HFF-Myc (cell line): ENCODE measurements around the gene MOV10L1.
"Not testable (repeated sequence)": the region's sequence is repeated elsewhere in the genome, so short reads cannot be mapped to it uniquely, and the experiment has no call there.

Experiments used
- DNase-seq: peaks from one replicate; pipeline ENCODE4 v3.0.0-alpha.2; 2011; ENCODE audit warnings: low read depth; ENCODE audit errors: extremely low read depth
- H3K4me3 ChIP-seq: replicated peaks from 2 replicates; pipeline ENCODE4 v1.5.1; 2011; ENCODE audit warnings: low read depth, mild to moderate bottlenecking, control low read depth, low read length
- TF ChIP-seq, protein P1 (sequence below): IDR thresholded peaks from 2 replicates; pipeline ENCODE4 v1.5.1; 2012; ENCODE audit warnings: mild to moderate bottlenecking, low read depth, low read length, control low read depth; ENCODE audit errors: missing control alignments

Gene MOV10L1

DNA sequence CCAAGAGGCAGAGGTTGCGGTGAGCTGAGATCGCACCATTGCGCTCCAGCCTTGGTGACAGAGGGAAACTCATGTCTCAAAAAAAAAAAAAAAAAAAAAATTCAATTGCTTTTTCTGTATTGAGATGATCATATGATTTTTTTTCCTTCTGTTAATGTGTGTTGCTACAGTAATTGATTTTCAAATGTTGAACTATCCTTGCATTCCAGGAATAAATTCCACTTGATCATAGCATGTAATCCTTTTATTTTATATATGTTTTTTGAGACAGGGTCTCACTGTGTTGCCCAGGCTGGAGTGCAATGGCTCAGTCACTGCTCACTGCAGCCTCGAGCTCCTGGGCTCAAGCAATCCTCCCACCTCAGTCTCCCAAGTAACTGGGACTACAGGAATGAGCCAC lies 33.3 kb downstream of the MOV10L1 start:
- H3K4me3 ChIP-seq: no peak overlapping the region
- no peak for DNase-seq
- TF ChIP-seq, protein P1, sequence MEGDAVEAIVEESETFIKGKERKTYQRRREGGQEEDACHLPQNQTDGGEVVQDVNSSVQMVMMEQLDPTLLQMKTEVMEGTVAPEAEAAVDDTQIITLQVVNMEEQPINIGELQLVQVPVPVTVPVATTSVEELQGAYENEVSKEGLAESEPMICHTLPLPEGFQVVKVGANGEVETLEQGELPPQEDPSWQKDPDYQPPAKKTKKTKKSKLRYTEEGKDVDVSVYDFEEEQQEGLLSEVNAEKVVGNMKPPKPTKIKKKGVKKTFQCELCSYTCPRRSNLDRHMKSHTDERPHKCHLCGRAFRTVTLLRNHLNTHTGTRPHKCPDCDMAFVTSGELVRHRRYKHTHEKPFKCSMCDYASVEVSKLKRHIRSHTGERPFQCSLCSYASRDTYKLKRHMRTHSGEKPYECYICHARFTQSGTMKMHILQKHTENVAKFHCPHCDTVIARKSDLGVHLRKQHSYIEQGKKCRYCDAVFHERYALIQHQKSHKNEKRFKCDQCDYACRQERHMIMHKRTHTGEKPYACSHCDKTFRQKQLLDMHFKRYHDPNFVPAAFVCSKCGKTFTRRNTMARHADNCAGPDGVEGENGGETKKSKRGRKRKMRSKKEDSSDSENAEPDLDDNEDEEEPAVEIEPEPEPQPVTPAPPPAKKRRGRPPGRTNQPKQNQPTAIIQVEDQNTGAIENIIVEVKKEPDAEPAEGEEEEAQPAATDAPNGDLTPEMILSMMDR: no peak

DNA sequence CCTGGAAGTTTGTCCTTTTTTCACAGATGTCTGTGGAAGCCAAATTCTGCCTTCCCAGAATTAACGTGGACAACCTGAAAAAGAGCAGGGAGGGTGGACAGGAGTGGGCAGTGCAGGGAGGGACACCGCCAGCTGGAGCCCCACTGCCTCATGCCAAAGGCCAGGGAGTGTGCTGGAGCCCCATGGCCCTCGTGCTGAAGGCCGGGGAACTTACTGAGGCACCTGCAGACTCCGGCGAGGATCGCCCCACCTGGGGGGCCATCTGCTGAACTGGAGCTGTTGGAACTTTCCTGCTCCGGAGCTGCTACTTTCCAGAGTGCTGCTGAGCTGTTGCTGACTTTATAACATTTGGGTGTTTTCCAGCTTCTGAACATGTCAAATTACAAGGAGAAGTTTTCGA lies 35.2 kb downstream of the MOV10L1 start:
- no peak overlapping the region for H3K4me3 ChIP-seq
- no peak for DNase-seq
- TF ChIP-seq, protein P1: no peak

DNA sequence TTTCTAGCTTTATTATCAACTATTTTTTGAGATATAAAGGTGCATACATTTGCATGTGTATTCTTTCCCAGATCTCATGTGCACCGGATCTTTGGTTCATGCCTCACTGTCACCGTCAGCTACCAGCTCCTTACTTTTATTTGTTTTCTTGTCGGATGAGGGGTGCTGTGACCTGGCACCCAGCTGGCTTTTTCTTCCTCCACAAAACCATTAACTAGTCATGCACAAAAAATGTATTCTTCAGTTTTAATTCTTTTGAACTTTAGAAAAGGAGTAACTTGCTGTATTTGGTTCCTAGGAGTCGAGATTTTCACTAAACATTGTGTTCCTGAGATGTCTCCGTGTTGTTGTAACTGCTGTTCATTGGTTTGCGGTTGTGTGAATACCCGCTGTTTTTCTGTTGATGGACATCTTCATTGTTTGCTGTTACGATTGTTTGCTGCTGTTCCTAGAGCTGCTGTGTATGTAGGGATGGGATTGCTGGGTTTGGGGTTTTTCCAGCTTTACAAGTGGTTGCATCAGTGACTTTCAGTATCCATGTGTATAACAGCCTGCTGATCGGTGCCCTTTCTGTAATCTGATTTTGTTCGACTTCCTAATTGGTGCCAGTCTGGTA lies 39.4 kb downstream of the MOV10L1 start:
- TF ChIP-seq, protein P1: no peak
- DNase-seq: no peak
- H3K4me3 ChIP-seq: no peak overlapping the region

DNA sequence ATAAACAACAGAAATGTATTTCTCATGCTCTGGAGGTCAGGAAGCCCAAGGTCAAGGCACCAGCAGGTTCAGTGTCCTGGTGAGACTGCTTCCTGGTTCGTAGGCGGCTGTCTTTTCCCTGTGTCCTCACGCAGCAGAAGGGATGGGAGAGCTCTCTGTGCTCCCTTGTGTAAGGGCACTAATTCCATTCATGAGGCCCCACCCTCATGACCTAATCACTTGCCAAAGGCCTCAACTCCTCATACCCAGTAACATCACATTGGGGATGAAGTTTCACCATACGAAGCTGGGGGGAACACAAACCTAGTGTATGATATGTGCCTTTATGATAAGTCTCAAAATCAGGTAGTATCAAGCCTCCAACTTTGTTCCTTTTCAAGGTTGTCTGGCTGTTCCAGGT lies 42.1 kb downstream of the MOV10L1 start:
- TF ChIP-seq, protein P1: no peak
- no peak for DNase-seq

DNA sequence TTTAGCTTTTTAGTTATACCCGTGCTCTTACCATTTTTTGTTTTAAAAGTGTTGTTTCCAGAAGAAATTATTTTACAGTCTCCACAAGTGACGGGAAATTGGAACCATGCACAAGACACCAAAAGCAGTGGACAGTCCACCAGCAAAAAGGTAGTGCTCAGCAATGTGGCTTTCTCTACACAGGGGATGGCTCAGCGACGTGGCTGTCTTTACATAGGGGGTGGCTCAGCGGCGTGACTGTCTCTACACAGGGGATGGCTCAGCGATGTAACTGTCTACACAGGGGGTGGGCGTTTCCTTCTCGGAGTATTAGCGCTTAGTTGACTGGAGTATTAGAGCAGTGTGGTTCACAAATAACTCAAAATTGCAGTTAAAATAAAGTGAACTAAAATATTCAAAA lies 44.7 kb downstream of the MOV10L1 start:
- TF ChIP-seq, protein P1: no peak

More for the DNA sequence above, 42.1 kb downstream of the MOV10L1 start:
- H3K4me3 ChIP-seq: no peak overlapping the region

DNA sequence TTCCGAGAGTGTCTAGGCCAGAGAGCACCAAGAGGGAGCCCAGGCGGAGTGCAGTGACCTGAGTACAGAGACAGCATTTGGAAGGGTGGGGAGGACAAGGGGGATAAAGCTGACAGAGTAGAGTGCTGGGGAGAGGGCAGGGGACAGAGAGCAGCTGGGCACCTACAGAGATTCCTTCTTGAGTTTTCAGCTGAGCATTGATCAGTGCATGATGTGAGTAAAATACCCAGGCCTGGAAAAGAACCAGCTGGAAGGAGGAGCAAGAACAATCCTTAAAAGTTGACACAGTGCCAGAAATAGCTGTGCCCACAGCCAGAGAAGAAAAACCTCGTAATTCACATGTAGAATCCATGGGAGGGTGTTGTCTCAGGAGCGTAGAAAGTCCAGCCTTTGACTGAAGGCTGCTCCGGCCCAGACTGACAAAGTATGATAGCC lies 46.8 kb downstream of the MOV10L1 start:
- TF ChIP-seq, protein P1: no peak
- DNase-seq: no peak
- H3K4me3 ChIP-seq: no peak overlapping the region

More for the DNA sequence above, 44.7 kb downstream of the MOV10L1 start:
- H3K4me3 ChIP-seq: no peak overlapping the region
- DNase-seq: no peak

DNA sequence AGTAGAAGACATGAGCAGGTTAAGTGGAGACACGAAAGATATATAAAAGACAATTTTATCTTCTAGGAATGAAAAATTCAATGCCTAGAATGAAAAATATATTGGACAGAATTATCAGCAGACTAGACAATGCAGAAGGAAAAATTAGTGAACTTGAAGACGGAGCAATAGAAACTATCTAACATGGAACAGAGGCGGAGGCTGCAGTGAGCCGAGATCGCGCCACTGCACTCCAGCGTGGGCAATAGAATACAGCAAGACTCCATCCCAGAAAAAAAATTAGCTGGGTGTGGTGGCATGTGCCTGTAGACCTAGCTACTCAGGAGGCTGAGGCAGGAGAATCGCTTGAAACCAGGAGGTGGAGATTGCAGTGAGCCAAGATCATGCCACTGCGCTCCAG lies 47.5 kb downstream of the MOV10L1 start:
- DNase-seq, H3K4me3 ChIP-seq: not testable (repeated sequence)
